SK-N-SH (cell line): Measurements from ENCODE around the gene SCML2. TPM values are rescaled to one million over a fixed set of nuclear protein-coding genes. Genes with fewer than 3 reads are reported as not detected.

ENCODE experiments used
- CTCF ChIA-PET: fragments of 300-600, 350-600 bp; formaldehyde crosslinking; extraction: SDS; loops from one replicate; lab custom pipeline; 2021; lab: Yijun Ruan, JAX
- POLR2A ChIA-PET: fragments of 350-600 bp; sonication (Branson Sonifier 250); formaldehyde crosslinking; extraction: SDS; loops from one replicate; lab custom pipeline; 2020; ENCODE audit warnings: antibody characterized with exemption, inconsistent platforms; lab: Yijun Ruan, JAX
- DNase-seq: peaks from one replicate; pipeline ENCODE4 v3.0.0; 2012
- H2AFZ ChIP-seq: fragments of 200-600 bp; sonication (generic); 2 replicates; pipeline ENCODE4 v1.8.1; 2016; ENCODE audit warnings: antibody characterized with exemption, mild to moderate bottlenecking, low read depth
- H3F3A ChIP-seq: fragments of 200-600 bp; sonication (generic); replicated peaks from 2 replicates; pipeline ENCODE3; 2016; ENCODE audit warnings: antibody characterized with exemption, mild to moderate bottlenecking; ENCODE audit not compliant: insufficient read depth
- H3K27ac ChIP-seq, 2 experiments: fragments of 200-500 bp in 1 of 2; fragments of 200-600 bp in 1 of 2; sonication (Bioruptor generic) in 1 of 2; sonication (generic), shearing (Covaris generic) in 1 of 2; 2 replicates each; pipeline versions ENCODE4 v1.5.1 to v1.6.1; 2014 to 2016; ENCODE audit warnings: low read depth in 2 of 2, inconsistent platforms in 1 of 2, low read length in 1 of 2, mild to moderate bottlenecking in 1 of 2, mixed read lengths in 1 of 2
- H3K27me3 ChIP-seq: fragments of 200-600 bp; sonication (generic), shearing (Covaris generic); 2 replicates; pipeline ENCODE4 v1.6.1; 2016; ENCODE audit warnings: mixed run types; ENCODE audit not compliant: insufficient read depth
- H3K36me3 ChIP-seq, 2 experiments: fragments of 200-500 bp in 1 of 2; fragments of 200-600 bp in 1 of 2; sonication (Bioruptor generic) in 1 of 2; sonication (generic) in 1 of 2; replicated peaks in 1 of 2; 2 replicates each; pipeline versions ENCODE3 to v1.5.1; 2014 to 2016; ENCODE audit warnings: low read length in 1 of 2, mild to moderate bottlenecking in 1 of 2; ENCODE audit not compliant: insufficient read depth in 2 of 2, control insufficient read depth in 1 of 2
- H3K4me1 ChIP-seq, 2 experiments: fragments of 200-500 bp in 1 of 2; fragments of 200-600 bp in 1 of 2; sonication (Bioruptor generic) in 1 of 2; sonication (generic), shearing (Covaris generic) in 1 of 2; 2 replicates each; pipeline versions ENCODE4 v1.5.1 to v1.6.1; 2014 to 2016; ENCODE audit warnings: low read depth in 1 of 2, low read length in 1 of 2, mixed run types in 1 of 2; ENCODE audit not compliant: insufficient read depth in 2 of 2, control insufficient read depth in 1 of 2
- H3K4me2 ChIP-seq: fragments of 200-600 bp; sonication (generic), shearing (Covaris generic); 2 replicates; pipeline ENCODE4 v1.6.1; 2017; ENCODE audit warnings: mixed run types
- H3K4me3 ChIP-seq, 2 experiments: fragments of 200-500 bp in 1 of 2; fragments of 200-600 bp in 1 of 2; sonication (Bioruptor generic) in 1 of 2; sonication (generic), shearing (Covaris generic) in 1 of 2; 2 replicates each; pipeline versions ENCODE4 v1.5.1 to v1.8.1; 2014 to 2016; ENCODE audit warnings: low read depth in 2 of 2, inconsistent platforms in 1 of 2, low read length in 1 of 2, mild to moderate bottlenecking in 1 of 2, mixed read lengths in 1 of 2, moderate library complexity in 1 of 2
- H3K79me2 ChIP-seq: fragments of 200-600 bp; sonication (generic); 2 replicates; pipeline ENCODE4 v1.8.1; 2017; ENCODE audit warnings: mild to moderate bottlenecking; ENCODE audit not compliant: insufficient read depth
- H3K9ac ChIP-seq: fragments of 200-600 bp; sonication (generic); 2 replicates; pipeline ENCODE4 v1.6.1; 2017; ENCODE audit warnings: mixed run types
- H3K9me2 ChIP-seq: fragments of 200-600 bp; sonication (generic); 2 replicates; pipeline ENCODE4 v1.6.1; 2017; ENCODE audit warnings: mixed run types
- H3K9me3 ChIP-seq: fragments of 200-600 bp; sonication (generic); 2 replicates; pipeline ENCODE4 v1.6.1; 2017; ENCODE audit warnings: mixed run types, mild to moderate bottlenecking, moderate library complexity
- H4K20me1 ChIP-seq: fragments of 200-600 bp; sonication (generic); 2 replicates; pipeline ENCODE4 v1.6.1; 2017; ENCODE audit warnings: mild to moderate bottlenecking, mixed run types; ENCODE audit not compliant: insufficient read depth
- CHD2 ChIP-seq: fragments of 150-350 bp; IDR thresholded peaks from 2 replicates; pipeline ENCODE4 v1.6.1; 2018; ENCODE audit warnings: low read length; ENCODE audit not compliant: partially characterized antibody
- EZH2phosphoT487 ChIP-seq: fragments of 200-600 bp; sonication (generic); IDR thresholded peaks from 2 replicates; pipeline ENCODE4 v1.6.1; 2017; ENCODE audit warnings: low read depth, mixed run types, mild to moderate bottlenecking, antibody characterized with exemption, moderate library complexity, borderline replicate concordance
- FOSL2 ChIP-seq: IDR thresholded peaks from 2 replicates; pipeline ENCODE4 v1.4.0; 2012; ENCODE audit warnings: low read depth, mild to moderate bottlenecking, moderate library complexity, borderline replicate concordance
- GABPA ChIP-seq: IDR thresholded peaks from 2 replicates; pipeline ENCODE4 v1.4.0; 2012; ENCODE audit warnings: low read depth, mild to moderate bottlenecking
- IRF3 ChIP-seq: fragments of 150-350 bp; IDR thresholded peaks from 2 replicates; pipeline ENCODE4 v1.6.1; 2016; ENCODE audit warnings: mild to moderate bottlenecking, low read depth, low read length
- NFIC ChIP-seq: IDR thresholded peaks from 2 replicates; pipeline ENCODE4 v1.4.0; 2012; ENCODE audit warnings: borderline replicate concordance
- NRF1 ChIP-seq: IDR thresholded peaks from 2 replicates; pipeline ENCODE4 v1.6.1; 2012; ENCODE audit warnings: low read depth, mild to moderate bottlenecking, low read length
- PBX3 ChIP-seq: IDR thresholded peaks from 2 replicates; pipeline ENCODE4; 2012
- RCOR1 ChIP-seq: fragments of 150-350 bp; IDR thresholded peaks from 2 replicates; pipeline ENCODE4 v1.6.1; 2017; ENCODE audit warnings: antibody characterized with exemption, low read length
- REST ChIP-seq: IDR thresholded peaks from 2 replicates; pipeline ENCODE4 v1.6.1; 2012; ENCODE audit warnings: mild to moderate bottlenecking, low read depth, low read length, moderate library complexity
- TAF1 ChIP-seq: IDR thresholded peaks from 2 replicates; pipeline ENCODE4 v1.6.1; 2012; ENCODE audit warnings: low read depth, mild to moderate bottlenecking, low read length, moderate library complexity, borderline replicate concordance
- TCF12 ChIP-seq: IDR thresholded peaks from 2 replicates; pipeline ENCODE4 v1.4.0; 2012
- USF1 ChIP-seq: IDR thresholded peaks from 2 replicates; pipeline ENCODE4 v1.4.0; 2012; ENCODE audit warnings: low read depth, borderline replicate concordance
- WGBS: methylation state at CpG from one replicate; pipeline ENCODE4 v1.1.6; 2017; ENCODE audit warnings: low lambda C conversion rate; 5-methylcytosine and 5-hydroxymethylcytosine counted together
- polyA plus RNA-seq, 3 experiments: library from polyadenylated mRNA; depleted of rRNA; stranded (reverse); fragments of >200 nt; gene quantifications; 2 replicates each; pipeline ENCODE4 v1.2.3, GENCODE V29; 2012

SCML2 gene
- polyA plus RNA-seq, 1 of the 3 experiments (the other 2 are of a cell fraction) = 3.2 TPM

- H4K20me1 ChIP-seq = no peaks in the 10 kb centered on the region
- DNase-seq = no peak
- ChIA-PET POLR2A (no interaction called here), CTCF (no interaction called here)
- no peaks in the 10 kb centered on the region for H3K9me2 ChIP-seq
- no peak overlapping the region for H3K4me2 ChIP-seq
- 52% methylated on average over 1 of the region's 1 CpG for WGBS
- H3K4me3 ChIP-seq = no peak overlapping the region
- H2AFZ ChIP-seq = no peak overlapping the region
- no peak overlapping the region for H3K9ac ChIP-seq
- H3K79me2 ChIP-seq = no peaks in the 10 kb centered on the region
- no peaks in the 10 kb centered on the region for H3K36me3 ChIP-seq
- H3K9me3 ChIP-seq = no peaks in the 10 kb centered on the region
- H3K27ac ChIP-seq = no peak overlapping the region
- no peaks in the 10 kb centered on the region for H3K4me1 ChIP-seq
- TF ChIP-seq TCF12 (no peak), REST (no peak), NFIC (no peak), FOSL2 (no peak), IRF3 (no peak), NRF1 (no peak), USF1 (no peak), CHD2 (no peak), RCOR1 (no peak), PBX3 (no peak), GABPA (no peak), TAF1 (no peak), EZH2phosphoT487 (no peak)
- TF ChIP-seq, all 33 proteins: peak for 0
- Histone ChIP-seq H3F3A (no peaks in the 10 kb centered on the region), H3K27me3 (no peaks in the 10 kb centered on the region)
These were observed 82.3 kb downstream of the SCML2 start for GRCh38 chrX:18272222-18272621.
